Panc1 (cell line): ENCODE data around the gene LUC7L. TPM values are rescaled to one million over a fixed set of nuclear protein-coding genes. Genes with fewer than 3 reads are reported as not detected.

Source experiments
- ATAC-seq: fragments of 200-7000 bp; cut with Tn5 transposase; 2 replicates; pipeline ENCODE4 v1.9.1; 2020; ENCODE audit warnings: mild to moderate bottlenecking, moderate library complexity
- BruUV-seq: library from RNA; stranded (reverse); fragments of 400-500 nt; replicated peaks from 2 replicates; lab custom pipeline; 2021; lab: Mats Ljungman, UMichigan
- CTCF ChIA-PET: fragments of 300-600 bp; sonication (Branson Sonifier 250); formaldehyde crosslinking; loops from one replicate; lab custom pipeline; 2022; ENCODE audit warnings: antibody characterized with exemption; lab: Charles Lee
- POLR2A ChIA-PET: fragments of 300-600 bp; sonication (Branson Sonifier 250); formaldehyde crosslinking; loops from one replicate; lab custom pipeline; 2022; ENCODE audit warnings: antibody characterized with exemption; lab: Charles Lee
- DNase-seq: peaks from one replicate; pipeline ENCODE4 v3.0.0-alpha.2; 2010; ENCODE audit warnings: low read depth, low spot score
- H3K27ac ChIP-seq: 2 replicates; pipeline ENCODE4 v1.5.1; 2011; ENCODE audit warnings: mild to moderate bottlenecking, low read length, inconsistent platforms
- H3K27me3 ChIP-seq: fragments of 200-500 bp; sonication (Bioruptor generic); 2 replicates; pipeline ENCODE4 v1.6.0; 2014; ENCODE audit warnings: low read length, inconsistent platforms; ENCODE audit not compliant: control insufficient read depth, insufficient read depth
- H3K36me3 ChIP-seq: fragments of 200-500 bp; sonication (Bioruptor generic); 2 replicates; pipeline ENCODE4 v1.5.1; 2014; ENCODE audit warnings: inconsistent platforms, mild to moderate bottlenecking, low read length, moderate library complexity; ENCODE audit not compliant: control insufficient read depth, insufficient read depth
- H3K4me1 ChIP-seq: 2 replicates; pipeline ENCODE4 v1.5.1; 2011; ENCODE audit warnings: inconsistent platforms, mild to moderate bottlenecking, low read length, moderate library complexity; ENCODE audit not compliant: control insufficient read depth, insufficient read depth
- H3K4me3 ChIP-seq, 2 experiments: 2 replicates each; pipeline ENCODE4 v1.5.1; 2011 to 2012; ENCODE audit warnings: low read depth in 2 of 2, low read length in 2 of 2, mild to moderate bottlenecking in 2 of 2, inconsistent platforms in 1 of 2, moderate library complexity in 1 of 2
- H3K9me3 ChIP-seq: fragments of 200-500 bp; sonication (Bioruptor generic); 2 replicates; pipeline ENCODE4 v1.5.1; 2014; ENCODE audit warnings: low read depth, mild to moderate bottlenecking, inconsistent platforms, low read length, moderate library complexity; ENCODE audit not compliant: control insufficient read depth, insufficient read depth
- CTCF ChIP-seq: fragments of 450-650 bp; IDR thresholded peaks from 2 replicates; pipeline ENCODE4 v1.5.1; 2017; ENCODE audit warnings: mild to moderate bottlenecking
- POLR2AphosphoS5 ChIP-seq: IDR thresholded peaks from 2 replicates; pipeline ENCODE4 v1.6.1; 2012; ENCODE audit warnings: mild to moderate bottlenecking, low read depth, low read length, moderate library complexity
- REST ChIP-seq, 2 experiments: IDR thresholded peaks; 2 replicates each; pipeline ENCODE4 v1.6.1; 2011 to 2012; ENCODE audit warnings: low read depth in 2 of 2, control low read depth in 1 of 2, low read length in 1 of 2, mild to moderate bottlenecking in 1 of 2, moderate library complexity in 1 of 2; ENCODE audit not compliant: insufficient read depth in 1 of 2
- SIN3A ChIP-seq: IDR thresholded peaks from 2 replicates; pipeline ENCODE4 v1.6.1; 2012; ENCODE audit warnings: low read depth, mild to moderate bottlenecking, low read length, moderate library complexity, borderline replicate concordance; ENCODE audit not compliant: insufficient read depth
- TCF7L2 ChIP-seq: IDR thresholded peaks from 2 replicates; pipeline ENCODE4 v1.6.1; 2011; ENCODE audit warnings: mild to moderate bottlenecking, low read depth, low read length, inconsistent platforms
- in situ Hi-C: cut with HindIII; loops from 2 replicates; pipeline ENCODE4 v1.10.0; 2016; ENCODE audit warnings: low sequenced_read_pairs, low pct_unique_long_range_greater_than_20kb
- intact Hi-C: fragments of 100-400 bp; cut with micrococcal nuclease; formaldehyde crosslinking; loops from one replicate; pipeline ENCODE4 v1.10.0; 2022; ENCODE audit not compliant: unreplicated experiment
- total RNA-seq: library from RNA; stranded (reverse); gene quantifications from one replicate; pipeline ENCODE4 v1.2.1, GENCODE V29; 2021; ENCODE audit not compliant: unreplicated experiment

The LUC7L gene
- total RNA-seq, 1 experiment from 2014 or later, result 75.3 TPM

DNA sequence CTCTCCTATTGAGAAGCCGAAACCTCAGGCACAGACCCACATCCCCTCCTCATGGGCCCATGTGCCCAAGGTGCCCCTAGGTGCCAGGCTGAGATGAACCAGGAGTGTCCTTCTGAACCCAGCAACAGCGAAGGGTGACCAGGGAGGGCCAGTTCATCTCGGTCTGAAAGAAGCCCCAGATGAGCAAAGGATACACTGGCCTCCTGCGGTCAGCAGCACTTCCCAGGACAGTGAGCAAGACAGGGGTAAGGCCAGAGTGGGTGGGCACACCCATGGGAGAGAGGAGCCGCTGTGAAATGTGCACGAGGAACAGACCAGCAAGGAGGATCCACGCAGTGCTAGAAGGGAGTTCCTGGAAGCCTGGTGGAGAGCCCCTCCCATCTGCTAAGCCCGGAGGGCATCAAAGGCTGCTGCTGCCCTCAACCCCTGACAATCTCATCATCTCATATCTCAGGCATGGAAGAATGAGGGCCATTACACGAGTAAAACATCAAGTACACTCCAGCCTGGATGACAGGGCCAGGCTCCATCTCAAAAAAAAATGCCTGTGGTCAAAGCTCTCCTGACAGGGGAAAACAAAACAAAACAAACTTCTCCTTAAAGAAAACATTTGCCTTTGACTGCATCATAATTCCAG is 80.1 kb downstream of the LUC7L start:
- ChIA-PET POLR2A (interaction anchor here (0.6 kb wide), 1 partner anchor 144 kb away, joined by 13 read pairs; no protein-coding TSS in a partner anchor), CTCF (no interaction called here)
- Histone ChIP-seq H3K27me3 (no peaks in the 10 kb centered on the region), H3K9me3 (no peaks in the 10 kb centered on the region), H3K27ac (no peak overlapping the region), H3K36me3 (no peaks in the 10 kb centered on the region), H3K4me1 (no peaks in the 10 kb centered on the region), H3K4me3 (no peak overlapping the region)
- DNase-seq, result no peak
- TF ChIP-seq SIN3A (no peak), REST (IDR thresholded peaks at IDR 0.05; ENCODE audit: insufficient read depth in 1 of 2, low read depth in 2 of 2, low read length in 1 of 2) (no peak), CTCF (no peak), POLR2AphosphoS5 (no peak), TCF7L2 (no peak)
- intact Hi-C loops, result no loop called here
- ATAC-seq, result no peak
- in situ Hi-C loops, result no loop called here
- BruUV-seq, result no TSS peak

DNA sequence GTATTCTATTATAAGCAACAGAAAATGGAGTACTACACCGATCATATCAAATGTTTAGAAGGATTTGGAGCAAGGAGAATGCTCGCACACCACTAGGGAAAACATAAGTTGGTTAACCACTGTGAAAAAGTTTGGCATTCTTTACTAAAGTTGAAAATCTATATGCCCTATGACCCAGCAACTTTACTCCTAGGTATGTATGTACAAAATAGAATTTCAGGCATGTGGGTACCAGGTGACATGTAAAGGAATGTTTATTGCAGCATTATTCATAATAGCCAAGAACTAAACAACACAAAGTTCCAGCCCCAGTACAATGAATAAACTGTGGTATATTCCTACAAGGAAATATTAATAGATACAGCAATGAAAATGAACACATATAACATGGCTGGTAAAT is 82.6 kb downstream of the LUC7L start:
- Histone ChIP-seq H3K9me3 (no peaks in the 10 kb centered on the region), H3K4me3 (no peak overlapping the region), H3K27me3 (no peaks in the 10 kb centered on the region), H3K4me1 (no peaks in the 10 kb centered on the region), H3K27ac (no peak overlapping the region), H3K36me3 (no peaks in the 10 kb centered on the region)
- POLR2A ChIA-PET, result no interaction called here
- no peak for TF ChIP-seq TCF7L2
- no peak for TF ChIP-seq CTCF
- TF ChIP-seq POLR2AphosphoS5, result no peak
- no peak for TF ChIP-seq SIN3A
- TF ChIP-seq REST (IDR thresholded peaks at IDR 0.05; ENCODE audit: insufficient read depth in 1 of 2, low read depth in 2 of 2, low read length in 1 of 2), result no peak
- intact Hi-C loops, result no loop called here
- BruUV-seq, result no TSS peak
- in situ Hi-C loops, result no loop called here
- ATAC-seq (no peak), DNase-seq (no peak)
- CTCF ChIA-PET, result no interaction called here
